IPS-20b (cell line): ENCODE data around the gene CCDC97.
"Not testable (repeated sequence)": the region's sequence is repeated elsewhere in the genome, so short reads cannot be mapped to it uniquely, and the experiment has no call there.

Source experiments
- H3K27ac ChIP-seq: one replicate; pipeline ENCODE4 v1.5.1; 2013; ENCODE audit warnings: low read length
- H3K27me3 ChIP-seq: 2 replicates; pipeline ENCODE4 v1.6.1; 2013; ENCODE audit warnings: mild to moderate bottlenecking, low read length, inconsistent platforms; ENCODE audit not compliant: insufficient read depth
- H3K36me3 ChIP-seq: 2 replicates; pipeline ENCODE4 v1.6.1; 2013; ENCODE audit warnings: low read depth, mild to moderate bottlenecking, inconsistent platforms, low read length, moderate library complexity; ENCODE audit not compliant: insufficient read depth
- H3K4me1 ChIP-seq: 2 replicates; pipeline ENCODE4 v1.6.1; 2013; ENCODE audit warnings: mild to moderate bottlenecking, control low read depth, inconsistent platforms, low read length, moderate library complexity; ENCODE audit not compliant: insufficient read depth
- H3K4me3 ChIP-seq: 2 replicates; pipeline ENCODE4 v1.5.1; 2013; ENCODE audit warnings: mild to moderate bottlenecking, low read length, inconsistent platforms
- H3K9ac ChIP-seq: 2 replicates; pipeline ENCODE4 v1.6.1; 2013; ENCODE audit warnings: low read depth, mild to moderate bottlenecking, inconsistent platforms, low read length, moderate library complexity
- H3K9me3 ChIP-seq: 2 replicates; pipeline ENCODE4 v1.6.1; 2013; ENCODE audit warnings: mild to moderate bottlenecking, low read depth, low read length, inconsistent platforms; ENCODE audit not compliant: insufficient read depth

Gene CCDC97

DNA sequence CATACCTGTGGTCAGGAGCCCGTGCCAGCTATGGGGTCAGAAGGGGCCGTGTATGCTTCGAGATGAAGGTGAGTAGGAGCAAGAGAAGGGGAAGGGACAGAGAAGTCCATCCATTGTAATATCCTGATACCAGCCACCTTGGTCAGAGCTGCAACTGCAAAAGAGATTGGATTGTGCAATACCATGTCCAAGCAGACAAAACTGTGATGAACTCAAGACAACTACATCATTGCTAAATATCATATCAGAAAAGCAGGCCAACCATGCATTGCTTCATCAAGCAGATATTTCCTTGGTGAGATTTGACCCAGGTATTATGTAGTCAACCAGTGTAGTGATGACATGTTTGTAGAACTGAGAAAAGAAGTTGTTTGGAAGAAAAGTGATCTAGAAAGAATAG is 33.7 kb upstream of the CCDC97 start:
- Histone ChIP-seq H3K27me3 (no peaks in the 10 kb centered on the region), H3K4me3 (no peak overlapping the region), H3K36me3 (peaks cover 100% of the 10 kb centered on the region), H3K27ac (no peak overlapping the region), H3K4me1 (no peaks in the 10 kb centered on the region), H3K9ac (no peak overlapping the region), H3K9me3 (no peaks in the 10 kb centered on the region)

DNA sequence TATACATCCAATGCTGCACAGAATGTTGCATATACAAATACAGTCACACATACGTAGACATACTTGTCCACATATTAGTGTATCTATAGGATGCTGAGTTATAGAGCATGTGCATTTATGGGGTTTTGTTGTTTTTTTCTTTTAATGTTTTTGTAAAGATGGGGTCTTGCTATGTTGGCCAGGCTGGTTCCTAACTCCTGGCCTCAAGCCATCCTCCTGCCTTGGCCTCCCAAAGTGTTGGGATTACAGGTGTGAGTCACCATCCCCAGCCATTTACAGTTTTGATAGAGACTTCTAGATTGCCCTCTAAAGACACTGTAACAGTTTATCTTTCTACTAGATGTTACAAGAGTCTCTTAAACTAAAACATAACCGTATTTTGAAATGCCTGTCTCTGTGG is 31.5 kb upstream of the CCDC97 start:
- H3K4me1 ChIP-seq: no peaks in the 10 kb centered on the region
- no peaks in the 10 kb centered on the region for H3K27me3 ChIP-seq
- H3K4me3 ChIP-seq: no peak overlapping the region
- no peaks in the 10 kb centered on the region for H3K9me3 ChIP-seq
- no peak overlapping the region for H3K27ac ChIP-seq
- H3K9ac ChIP-seq: no peak overlapping the region
- H3K36me3 ChIP-seq: peaks cover 99% of the 10 kb centered on the region

DNA sequence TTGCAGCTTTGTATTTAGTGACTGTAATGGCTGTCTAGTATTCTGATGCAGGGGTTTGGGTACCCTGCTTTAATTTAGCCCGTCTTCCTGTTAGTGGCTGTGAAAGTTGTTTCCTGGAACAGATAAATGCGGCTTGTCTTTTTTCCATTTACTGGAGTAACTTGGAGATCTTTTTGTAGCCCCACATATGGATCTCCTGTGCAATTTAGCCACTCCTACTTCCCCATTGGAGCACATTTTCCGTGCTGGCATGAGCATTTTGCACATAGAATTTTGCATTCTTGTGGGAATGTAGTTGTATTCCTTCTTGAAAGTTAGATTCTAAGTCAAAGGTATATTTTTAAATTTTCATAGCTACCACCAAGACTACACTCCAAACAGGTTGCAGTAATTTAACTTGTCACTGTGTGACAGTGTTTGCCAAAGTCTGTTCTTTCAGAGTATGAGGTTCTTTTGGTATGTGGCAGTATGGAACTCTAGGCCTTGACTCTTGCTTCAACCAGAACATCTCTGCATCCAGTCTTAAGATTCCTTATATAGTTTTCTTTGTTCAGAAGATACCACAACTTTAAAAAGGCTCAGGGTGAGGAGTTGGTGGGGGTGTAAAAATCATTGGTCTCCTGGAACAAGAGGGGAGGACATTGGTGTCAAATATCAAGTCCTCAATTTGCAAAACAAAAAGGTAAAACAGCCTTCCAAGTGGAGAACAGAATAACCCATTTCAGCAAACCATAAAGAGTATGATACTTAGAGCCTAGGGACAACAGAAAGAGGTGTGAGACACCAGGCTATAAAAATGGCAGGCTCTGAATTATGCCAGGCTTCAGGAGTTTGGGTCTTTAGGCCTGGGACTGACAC is 21.1 kb upstream of the CCDC97 start:
- H3K9me3 ChIP-seq: no peaks in the 10 kb centered on the region
- no peaks in the 10 kb centered on the region for H3K27me3 ChIP-seq
- no peak overlapping the region for H3K9ac ChIP-seq
- H3K4me1 ChIP-seq: peaks cover 7% of the 10 kb centered on the region; the same call in 1 of the 2 replicates
- H3K36me3 ChIP-seq: peaks cover 98% of the 10 kb centered on the region
- no peak overlapping the region for H3K4me3 ChIP-seq
- no peak overlapping the region for H3K27ac ChIP-seq

DNA sequence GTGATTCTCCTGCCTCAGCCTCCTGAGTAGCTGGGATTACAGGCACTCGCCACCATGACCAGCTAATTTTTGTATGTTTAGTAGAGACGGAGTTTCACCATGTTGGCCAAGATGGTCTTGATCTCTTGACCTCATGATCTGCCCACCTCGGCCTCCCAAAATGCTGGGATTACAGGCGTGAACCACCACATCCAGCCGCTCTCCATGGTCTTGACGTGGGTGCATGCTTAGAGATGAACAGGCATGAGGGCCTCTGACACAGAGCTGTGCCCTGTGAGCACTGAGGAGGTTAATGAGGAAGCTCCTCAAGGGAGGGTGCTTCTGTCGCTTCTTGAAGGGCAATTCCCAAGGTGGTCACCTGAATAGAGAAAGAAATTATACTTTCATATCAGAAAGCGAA is 20.2 kb upstream of the CCDC97 start:
- H3K36me3 ChIP-seq: peaks cover 98% of the 10 kb centered on the region
- H3K9me3 ChIP-seq, H3K4me1 ChIP-seq, H3K4me3 ChIP-seq, H3K9ac ChIP-seq, H3K27ac ChIP-seq, H3K27me3 ChIP-seq: not testable (repeated sequence)

DNA sequence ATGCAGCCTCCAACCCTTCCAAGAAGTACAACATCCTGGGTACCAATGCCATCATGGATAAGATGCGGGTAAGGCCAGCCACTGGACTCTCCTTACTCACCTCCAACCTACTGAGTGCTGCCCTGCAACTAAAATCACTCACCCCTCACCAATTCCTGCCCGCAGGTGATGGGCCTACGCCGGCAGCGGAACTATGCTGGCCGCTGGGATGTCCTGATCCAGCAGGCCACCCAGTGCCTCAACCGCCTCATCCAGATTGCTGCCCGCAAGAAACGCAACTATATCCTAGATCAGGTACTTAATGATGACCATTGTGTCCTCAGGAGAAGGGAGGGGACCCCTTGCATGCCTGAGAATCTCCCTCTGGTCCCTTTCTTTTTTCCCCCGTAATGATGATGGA is 15.6 kb upstream of the CCDC97 start:
- peaks cover 100% of the 10 kb centered on the region for H3K36me3 ChIP-seq
- H3K4me1 ChIP-seq: no peaks in the 10 kb centered on the region

DNA sequence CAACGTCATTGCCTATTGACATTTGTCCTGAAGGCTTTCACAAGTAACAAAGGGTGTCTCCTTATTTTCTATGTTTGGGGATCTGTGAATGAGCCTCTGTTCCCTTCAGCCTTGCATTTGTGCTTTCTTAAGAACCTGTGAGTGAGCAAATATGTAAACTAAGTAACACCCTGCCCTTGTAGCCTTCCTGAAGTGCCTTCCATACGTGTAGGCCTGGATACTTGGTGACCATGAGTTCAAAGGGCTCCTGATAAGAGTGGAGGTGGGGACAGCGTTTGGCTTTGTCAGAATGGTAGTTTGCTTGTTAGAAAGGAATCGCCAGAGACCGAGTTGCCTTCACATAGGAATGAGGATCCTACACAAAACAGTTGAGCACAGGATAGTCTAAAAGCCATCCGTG is 14.5 kb upstream of the CCDC97 start:
- no peak overlapping the region for H3K27ac ChIP-seq
- H3K36me3 ChIP-seq: peaks cover 100% of the 10 kb centered on the region
- H3K4me3 ChIP-seq: no peak overlapping the region
- no peaks in the 10 kb centered on the region for H3K9me3 ChIP-seq
- H3K4me1 ChIP-seq: no peaks in the 10 kb centered on the region
- H3K27me3 ChIP-seq: no peaks in the 10 kb centered on the region
- H3K9ac ChIP-seq: no peak overlapping the region

More for the DNA sequence above, 15.6 kb upstream of the CCDC97 start:
- Histone ChIP-seq H3K27me3 (no peaks in the 10 kb centered on the region), H3K27ac (no peak overlapping the region), H3K9me3 (no peaks in the 10 kb centered on the region), H3K4me3 (no peak overlapping the region), H3K9ac (no peak overlapping the region)

DNA sequence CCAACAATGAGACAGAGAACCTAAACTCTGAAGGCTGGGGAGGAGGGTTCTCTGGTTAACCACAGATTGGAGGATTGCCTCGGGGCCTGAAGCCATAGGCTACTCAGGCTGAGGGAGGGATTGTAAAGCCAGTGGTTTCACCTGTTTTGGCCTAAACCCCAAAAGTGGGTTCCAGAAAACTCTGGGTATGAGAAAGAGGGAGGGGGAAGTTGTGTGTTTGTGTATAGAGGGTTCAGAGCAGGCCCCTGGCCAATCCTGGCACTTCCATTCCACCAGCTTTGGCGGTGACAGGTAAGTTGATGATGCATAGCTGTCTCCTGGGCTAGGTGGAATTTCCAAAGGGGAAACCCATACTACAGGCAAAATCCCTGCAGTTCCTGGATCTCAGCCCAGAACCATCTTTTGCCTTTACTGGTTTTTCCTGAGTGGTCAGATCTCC is 13.5 kb upstream of the CCDC97 start:
- H3K27ac ChIP-seq: no peak overlapping the region
- H3K4me1 ChIP-seq: no peaks in the 10 kb centered on the region

DNA sequence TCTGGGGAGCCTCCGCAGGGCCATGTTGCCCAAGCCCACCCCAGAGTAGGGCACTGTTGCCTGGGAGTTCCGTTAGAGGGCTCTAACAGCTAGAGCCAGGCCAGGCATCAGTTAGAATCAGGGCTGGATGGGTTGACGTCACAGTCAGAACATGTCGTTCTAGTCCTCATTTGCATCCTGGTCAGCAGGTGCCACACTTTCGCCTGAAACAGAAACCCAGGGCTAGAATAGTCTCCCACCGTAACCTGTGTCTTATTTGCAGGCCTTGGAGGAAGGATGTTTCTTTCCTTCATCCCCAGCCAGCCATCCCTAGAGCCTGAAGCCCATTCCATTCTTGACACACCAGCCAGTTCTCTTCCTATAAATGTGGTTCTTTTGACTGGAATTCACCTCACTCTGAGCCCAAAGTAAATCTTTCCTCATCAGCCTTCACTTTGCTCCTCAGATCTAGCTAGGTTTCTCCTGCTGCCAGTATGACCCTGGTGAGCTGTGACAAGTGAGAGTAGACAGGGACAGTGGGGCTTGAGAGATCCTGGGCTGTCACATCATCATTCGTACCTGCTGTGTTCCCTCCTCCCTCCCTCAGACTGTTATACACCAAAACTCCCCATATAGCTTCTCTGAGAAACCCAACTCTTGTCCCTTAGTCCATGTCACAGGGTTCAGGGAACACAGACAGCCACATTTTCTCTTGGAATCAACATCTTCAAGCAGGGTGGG is 12.2 kb upstream of the CCDC97 start:
- H3K27ac ChIP-seq: no peak overlapping the region
- H3K4me3 ChIP-seq: no peak overlapping the region
- no peaks in the 10 kb centered on the region for H3K4me1 ChIP-seq
- no peak overlapping the region for H3K9ac ChIP-seq
- peaks cover 100% of the 10 kb centered on the region for H3K36me3 ChIP-seq
- H3K9me3 ChIP-seq: no peaks in the 10 kb centered on the region
- H3K27me3 ChIP-seq: no peaks in the 10 kb centered on the region

More for the DNA sequence above, 13.5 kb upstream of the CCDC97 start:
- Histone ChIP-seq H3K9me3 (no peaks in the 10 kb centered on the region), H3K9ac (no peak overlapping the region), H3K27me3 (no peaks in the 10 kb centered on the region), H3K36me3 (peaks cover 100% of the 10 kb centered on the region), H3K4me3 (no peak overlapping the region)

DNA sequence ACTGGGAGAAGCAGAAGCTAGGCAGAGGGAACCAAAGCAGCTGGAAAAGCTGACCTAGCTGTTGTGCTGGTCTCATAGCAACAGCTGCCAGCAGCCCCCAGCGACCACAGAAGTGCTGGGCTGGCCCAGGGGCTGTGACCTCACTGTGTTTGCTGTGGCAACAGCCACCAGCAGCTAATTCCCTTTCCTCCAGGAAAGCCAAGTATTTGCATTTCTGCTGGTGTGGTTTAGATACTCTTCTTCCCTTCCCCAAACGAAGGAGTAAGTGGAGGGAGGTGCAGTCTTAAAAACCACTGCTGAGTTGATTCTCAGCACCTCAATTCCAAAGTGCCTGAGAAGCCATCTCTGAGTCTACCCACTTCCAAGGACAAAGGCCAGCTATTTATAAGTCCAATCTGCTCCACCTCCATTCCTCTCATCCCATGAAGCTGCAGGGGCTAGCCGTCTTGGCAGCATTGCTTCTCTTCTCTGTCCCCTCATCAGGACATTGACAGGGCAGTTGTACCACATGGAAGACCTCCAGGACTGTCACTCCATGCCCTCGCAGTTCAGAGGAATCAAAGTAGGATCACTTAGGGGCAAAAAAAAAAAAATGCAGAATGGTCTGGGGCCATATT is 11.5 kb upstream of the CCDC97 start:
- Histone ChIP-seq H3K36me3 (peaks cover 100% of the 10 kb centered on the region), H3K27me3 (no peaks in the 10 kb centered on the region), H3K27ac (no peak overlapping the region), H3K9me3 (no peaks in the 10 kb centered on the region), H3K4me3 (no peak overlapping the region), H3K4me1 (no peaks in the 10 kb centered on the region), H3K9ac (no peak overlapping the region)

DNA sequence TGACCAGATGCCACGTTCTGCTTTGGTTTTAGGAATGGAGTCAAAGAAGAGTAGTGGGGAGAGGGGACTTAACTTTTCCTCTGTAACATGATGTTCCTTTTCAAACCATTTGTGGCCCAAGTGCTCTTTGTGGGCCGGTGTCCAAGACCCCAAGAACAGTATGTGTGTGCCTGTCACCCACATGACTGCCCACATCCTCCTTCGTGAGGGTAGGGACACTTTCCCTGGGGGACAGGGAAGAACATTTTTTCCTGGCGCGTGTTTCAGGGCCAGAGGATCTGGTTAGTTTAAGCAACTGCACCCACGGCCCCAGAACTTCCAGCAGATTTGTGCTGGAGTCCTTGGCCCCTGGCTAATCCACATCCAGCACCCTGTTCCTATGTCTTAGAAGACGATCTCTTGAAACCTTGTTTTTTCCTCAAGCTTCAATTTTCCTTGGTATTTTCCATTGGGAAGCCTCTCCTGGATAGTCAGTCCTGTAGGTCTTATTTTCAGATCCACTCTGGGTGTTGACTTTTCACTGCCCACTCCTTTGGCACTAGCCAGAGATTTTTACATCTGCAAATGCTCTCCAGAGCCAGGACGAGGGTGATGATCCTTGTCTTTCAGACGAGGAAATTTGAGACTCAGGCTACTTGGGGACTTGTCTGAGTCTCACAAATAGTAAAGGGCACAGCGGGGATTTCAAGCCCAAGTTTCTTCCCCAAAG is 10.8 kb upstream of the CCDC97 start:
- Histone ChIP-seq H3K4me3 (no peak overlapping the region), H3K9me3 (no peaks in the 10 kb centered on the region), H3K4me1 (no peaks in the 10 kb centered on the region), H3K27ac (no peak overlapping the region), H3K36me3 (peaks cover 100% of the 10 kb centered on the region), H3K27me3 (no peaks in the 10 kb centered on the region), H3K9ac (no peak overlapping the region)

DNA sequence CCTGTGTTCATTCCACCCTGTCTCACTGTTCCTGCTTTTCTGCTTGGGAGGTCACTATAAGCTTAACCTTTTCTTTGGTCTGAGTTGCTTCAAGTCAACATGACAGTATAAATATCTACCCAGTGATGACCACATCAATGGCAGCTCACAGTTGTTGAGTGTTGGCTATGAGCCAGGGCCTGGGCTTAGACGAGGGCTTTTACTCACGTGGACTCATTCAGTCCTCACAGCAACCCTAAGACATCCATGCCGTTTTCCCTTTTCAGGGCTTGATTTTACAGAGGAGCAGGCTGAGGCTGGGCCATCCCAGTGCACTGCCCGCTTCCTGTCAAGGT is 10.2 kb upstream of the CCDC97 start:
- Histone ChIP-seq H3K9ac (no peak overlapping the region), H3K36me3 (peaks cover 100% of the 10 kb centered on the region), H3K27ac (no peak overlapping the region), H3K27me3 (no peaks in the 10 kb centered on the region), H3K4me1 (no peaks in the 10 kb centered on the region), H3K9me3 (no peaks in the 10 kb centered on the region), H3K4me3 (no peak overlapping the region)
